GM19455 (cell line): Measurements from ENCODE around the gene CACNA1F.

Experiments
- ATAC-seq: cut with Tn5 transposase; IDR thresholded peaks from one replicate; pipeline ENCODE4 v1.9.1; 2021; ENCODE audit not compliant: unreplicated experiment

CACNA1F gene

GRCh38 chrX:49155900-49156837 is 77.0 kb downstream of the CACNA1F start:
- ATAC-seq: peak; percentile 91

GRCh38 chrX:49155243-49155899 is 77.8 kb downstream of the CACNA1F start:
- peak; percentile 13 for ATAC-seq
